K562 (cell line): ENCODE data around the gene TEX14. TPM values are rescaled to one million over a fixed set of nuclear protein-coding genes. Genes with fewer than 3 reads are reported as not detected.

Experiments
- ATAC-seq: fragments of 200-7000 bp; cut with Tn5 transposase; 3 replicates; pipeline ENCODE4 v1.9.1; 2020; ENCODE audit warnings: moderate library complexity
- BruUV-seq: library from RNA; stranded (reverse); fragments of 400-500 nt; replicated peaks from 2 replicates; lab custom pipeline; 2021; lab: Mats Ljungman, UMichigan
- CTCF ChIA-PET: fragments of 300-600 bp; formaldehyde crosslinking; extraction: SDS; loops from one replicate; lab custom pipeline; 2021; ENCODE audit warnings: low intra/inter-chr PET ratio; lab: Yijun Ruan, JAX
- POLR2A ChIA-PET: fragments of 300-600, 350-650 bp; sonication (Branson Sonifier 250); formaldehyde crosslinking; extraction: SDS; loops from one replicate; lab custom pipeline; 2021; ENCODE audit warnings: antibody characterized with exemption, inconsistent platforms; lab: Yijun Ruan, JAX
- DNase-seq, 4 experiments: peaks; one replicate each; pipeline versions ENCODE4 v3.0.0 to v3.0.0-alpha.2; 2011 to 2018; ENCODE audit warnings: low spot score in 3 of 4, mixed read lengths in 3 of 4; ENCODE audit errors: extremely low read depth in 1 of 4
- FAIRE-seq: peaks from 2 replicates; lab custom pipeline; 2011; peaks lifted over from hg19 to GRCh38; lab: Jason Lieb, UNC
- H2AFZ ChIP-seq: 2 replicates; pipeline ENCODE4 v1.6.0; 2011; ENCODE audit warnings: low read depth, low read length, control low read depth, inconsistent platforms
- H3K27ac ChIP-seq: fragments of 200-600 bp; 3 replicates; pipeline ENCODE4 v1.8.0; 2011; ENCODE audit warnings: low read depth, mild to moderate bottlenecking, control low read depth, inconsistent platforms, low read length, moderate library complexity, mixed read lengths; ENCODE audit errors: extremely low read depth
- H3K27me3 ChIP-seq, 2 experiments: fragments of 300-600 bp in 1 of 2; 2 replicates in 1 of 2; 3 replicates in 1 of 2; pipeline versions ENCODE4 v1.6.0 to v1.8.0; 2011; ENCODE audit warnings: inconsistent platforms in 2 of 2, low read length in 2 of 2, mild to moderate bottlenecking in 1 of 2, mixed read lengths in 1 of 2, moderate library complexity in 1 of 2; ENCODE audit not compliant: control insufficient read depth in 2 of 2, insufficient read depth in 2 of 2
- H3K36me3 ChIP-seq: fragments of 300-600 bp; 3 replicates; pipeline ENCODE4 v1.8.0; 2011; ENCODE audit warnings: mild to moderate bottlenecking, low read length, inconsistent platforms; ENCODE audit not compliant: control insufficient read depth, insufficient read depth
- H3K4me1 ChIP-seq, 2 experiments: fragments of 200-600 bp in 1 of 2; replicated peaks in 1 of 2; 2 replicates in 1 of 2; 3 replicates in 1 of 2; pipeline versions ENCODE4 v1.5.1 to v1.8.0; 2011; ENCODE audit warnings: inconsistent platforms in 2 of 2, low read length in 2 of 2, mild to moderate bottlenecking in 1 of 2, mixed read lengths in 1 of 2, moderate library complexity in 1 of 2; ENCODE audit not compliant: control insufficient read depth in 2 of 2, insufficient read depth in 2 of 2
- H3K4me2 ChIP-seq: 2 replicates; pipeline ENCODE4 v1.6.1; 2011; ENCODE audit warnings: low read length, control low read depth, inconsistent platforms, mixed read lengths; ENCODE audit not compliant: insufficient read depth
- H3K4me3 ChIP-seq: fragments of 200-600 bp; sonication (generic), shearing (Covaris generic); 2 replicates; pipeline ENCODE4 v1.5.1; 2016; ENCODE audit warnings: control low read depth, inconsistent platforms
- H3K79me2 ChIP-seq: fragments of 200-600 bp; 3 replicates; pipeline ENCODE4 v1.8.0; 2011; ENCODE audit warnings: low read length, inconsistent platforms; ENCODE audit not compliant: control insufficient read depth, insufficient read depth
- H3K9ac ChIP-seq, 2 experiments: 2 replicates each; pipeline versions ENCODE4 v1.6.0 to v1.6.1; 2011; ENCODE audit warnings: low read depth in 2 of 2, low read length in 2 of 2, control low read depth in 1 of 2, inconsistent platforms in 1 of 2, mild to moderate bottlenecking in 1 of 2, mixed read lengths in 1 of 2; ENCODE audit not compliant: insufficient read depth in 1 of 2
- H3K9me1 ChIP-seq: one replicate; pipeline ENCODE4 v1.6.0; 2011; ENCODE audit warnings: inconsistent platforms, mild to moderate bottlenecking, low read length, moderate library complexity; ENCODE audit not compliant: control insufficient read depth, insufficient read depth
- H3K9me3 ChIP-seq: replicated peaks from 2 replicates; pipeline ENCODE4 v1.5.1; 2011; ENCODE audit warnings: low read depth, low read length, inconsistent platforms; ENCODE audit not compliant: control insufficient read depth, insufficient read depth
- H4K20me1 ChIP-seq: replicated peaks from 2 replicates; pipeline ENCODE4 v1.6.1; 2011; ENCODE audit warnings: low read length, inconsistent platforms, mixed read lengths; ENCODE audit not compliant: control insufficient read depth, insufficient read depth
- CXXC5 ChIP-seq: fragments of 250-450 bp; sonication (Bioruptor Pico); IDR thresholded peaks from 2 replicates; pipeline ENCODE4 v1.8.0; 2022; ENCODE audit warnings: inconsistent platforms, mild to moderate bottlenecking, moderate library complexity
- ID3 ChIP-seq, 2 experiments: fragments of 250-450 bp in 1 of 2; fragments of 450-650 bp in 1 of 2; sonication (Bioruptor Pico) in 1 of 2; IDR thresholded peaks; 2 replicates each; pipeline versions ENCODE4 v1.6.1 to v1.8.0; 2016 to 2021; ENCODE audit warnings: mild to moderate bottlenecking in 2 of 2, moderate library complexity in 2 of 2, missing compliant biosample characterization in 1 of 2, missing genetic modification characterization in 1 of 2
- KDM5B ChIP-seq: fragments of 200-600 bp; sonication (generic); IDR thresholded peaks from 2 replicates; pipeline ENCODE4 v1.6.1; 2012; ENCODE audit warnings: low read depth, mild to moderate bottlenecking, moderate library complexity, low read length, control low read depth, inconsistent platforms; ENCODE audit not compliant: insufficient replicate concordance
- PKNOX1 ChIP-seq: fragments of 450-650 bp; IDR thresholded peaks from 2 replicates; pipeline ENCODE4 v1.6.1; 2016
- SMARCC2 ChIP-seq: fragments of 450-650 bp; IDR thresholded peaks from 2 replicates; pipeline ENCODE4 v1.6.1; 2017; ENCODE audit warnings: antibody characterized with exemption, moderate library complexity, mild to moderate bottlenecking, low read depth
- SNRNP70 ChIP-seq: fragments of 200-400 bp; formaldehyde crosslinking; optimal IDR thresholded peaks from 2 replicates; pipeline ENCODE3; 2017; ENCODE audit warnings: low read depth, low read length
- ZBTB43 ChIP-seq: sonication (generic); formaldehyde crosslinking; IDR thresholded peaks from 2 replicates; pipeline ENCODE4 v1.8.0; 2023; ENCODE audit warnings: mild to moderate bottlenecking, missing genetic modification reagents
- WGBS: fragments of 100-300 bp; shearing (Covaris generic); methylation state at CpG from one replicate; pipeline ENCODE4 v1.1.6; 2016; ENCODE audit warnings: low coverage, mixed read lengths; ENCODE audit not compliant: insufficient coverage; ENCODE audit errors: missing lambda C conversion rate; 5-methylcytosine and 5-hydroxymethylcytosine counted together
- in situ Hi-C: fragments of 300-500 bp; cut with MboI; formaldehyde crosslinking; loops from 4 replicates; pipeline ENCODE4 v1.15.0; 2018; ENCODE audit warnings: inconsistent platforms, mixed read lengths
- intact Hi-C: fragments of 100-400 bp; cut with micrococcal nuclease; formaldehyde crosslinking; loops from 2 replicates; pipeline ENCODE4 v1.14.2; 2022
- polyA plus RNA-seq, 8 experiments: library from polyadenylated mRNA; depleted of rRNA in 4 of 8; stranded (reverse) in 5 of 8; unstranded in 3 of 8; fragments of >200 nt; fragmentation: Nextera tagmentation in 2 of 8; fragmentation: Illumina TruSeq in 1 of 8; extraction: Ambion mirVana in 2 of 8; extraction: Trizol in 1 of 8; gene quantifications; 2 replicates each; pipeline versions ENCODE4 v1.2.1 to v1.2.3, GENCODE V29; 2011 to 2014; ENCODE audit warnings: inconsistent platforms in 1 of 8, missing spikeins in 1 of 8
- total RNA-seq, 7 experiments: library from RNA; depleted of rRNA in 6 of 7; stranded (reverse); fragments of >200 nt in 6 of 7; fragmentation: Illumina TruSeq in 2 of 7; extraction: Trizol in 2 of 7; gene quantifications; 2 replicates each; pipeline versions ENCODE4 v1.2.1 to v1.2.3, GENCODE V29; 2011 to 2021; ENCODE audit warnings: low replicate concordance in 1 of 7

Gene TEX14
- total and polyA plus RNA-seq, 9 of the 15 experiments (the other 6 are each of a cell fraction or from before 2014, with no cell fraction given) = 0.05 to 0.12 (median 0.09) TPM; not detected in 1

DNA sequence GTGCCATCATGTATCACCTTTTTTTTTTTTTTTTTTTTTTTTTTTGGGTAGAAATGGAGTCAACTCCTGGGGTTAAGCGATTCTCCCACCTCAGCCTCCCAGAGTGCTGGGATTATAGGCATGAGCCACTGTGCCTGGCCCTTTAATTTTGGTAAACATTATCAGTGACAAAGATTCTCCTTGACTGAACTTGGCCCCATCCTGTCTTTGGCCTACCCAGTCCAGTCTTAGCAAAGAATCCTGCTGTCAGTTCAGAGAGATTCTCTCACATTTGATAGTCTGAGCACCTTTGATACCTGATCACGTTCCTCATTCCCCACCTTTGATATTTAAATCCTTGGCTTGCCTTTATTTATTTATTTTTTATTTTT is 12.1 kb upstream of the TEX14 start:
- ChIA-PET POLR2A (no interaction called here), CTCF (no interaction called here)
- no TSS peak for BruUV-seq
- TF ChIP-seq KDM5B (no peak), CXXC5 (CRISPR knock-in tag) (no peak), SMARCC2 (no peak), ZBTB43 (CRISPR knock-in tag) (no peak), SNRNP70 (no peak), ID3 (CRISPR knock-in tag; IDR thresholded peaks at IDR 0.05) (no peak), ID3 (tag; IDR thresholded peaks at IDR 0.05) (no peak), PKNOX1 (no peak)
- no peaks in the 10 kb centered on the region for H3K79me2 ChIP-seq
- in situ Hi-C loops = no loop called here
- H2AFZ ChIP-seq = no peak overlapping the region
- FAIRE-seq = no peak
- no peak overlapping the region for H3K27ac ChIP-seq
- no peaks in the 10 kb centered on the region for H3K9me3 ChIP-seq
- H3K9ac ChIP-seq = no peak overlapping the region
- H3K9me1 ChIP-seq = no peaks in the 10 kb centered on the region
- WGBS = 83% methylated on average over 1 of the region's 2 CpGs
- H3K27me3 ChIP-seq = no peaks in the 10 kb centered on the region
- H3K4me3 ChIP-seq = no peak overlapping the region
- ATAC-seq = no peak
- intact Hi-C loops = no loop called here
- no peak for DNase-seq
- peaks cover 50% of the 10 kb centered on the region for H3K36me3 ChIP-seq
- no peak overlapping the region for H3K4me2 ChIP-seq
- H4K20me1 ChIP-seq = no peaks in the 10 kb centered on the region
- H3K4me1 ChIP-seq = peaks cover 5 to 7% of the 10 kb centered on the region in 2 experiments; a peak in 3 of 5 replicates
